ENCODE results near the gene GALP. TPM values are rescaled to one million over a fixed set of nuclear protein-coding genes. Genes with fewer than 3 reads are reported as not detected.
"Not testable (repeated sequence)": the region's sequence is repeated elsewhere in the genome, so short reads cannot be mapped to it uniquely, and the experiment has no call there.

The GALP gene
- total and polyA plus RNA-seq, 2 donors = not detected

GRCh38 chr19:56155124-56155687 lies 20.6 kb upstream of the GALP start:
- WGBS = 72% methylated on average over 17 of the region's 17 CpGs

GRCh38 chr19:56156768-56157167 lies 19.0 kb upstream of the GALP start:
- no peak for DNase-seq (ENCODE audit: extremely low spot score)
- H3K36me3 ChIP-seq (ENCODE audit: insufficient read depth) = peaks cover 10% of the 10 kb centered on the region
- H3K4me3 ChIP-seq (ENCODE audit: low read depth, low read length) = no peak overlapping the region
- WGBS = 81% methylated on average over 11 of the region's 11 CpGs
- no peaks in the 10 kb centered on the region for H3K4me1 ChIP-seq (ENCODE audit: insufficient read depth)
- no peak overlapping the region for H3K27ac ChIP-seq (ENCODE audit: low read depth)

More at GRCh38 chr19:56155124-56155687, 20.6 kb upstream of the GALP start:
- peaks cover 10% of the 10 kb centered on the region for H3K36me3 ChIP-seq (ENCODE audit: insufficient read depth)
- no peak overlapping the region for H3K27ac ChIP-seq (ENCODE audit: low read depth)
- H3K4me3 ChIP-seq (ENCODE audit: low read depth, low read length) = no peak overlapping the region
- DNase-seq (ENCODE audit: extremely low spot score) = no peak
- H3K4me1 ChIP-seq (ENCODE audit: insufficient read depth) = no peaks in the 10 kb centered on the region

GRCh38 chr19:56158170-56158757 lies 17.5 kb upstream of the GALP start:
- no peak for DNase-seq (ENCODE audit: extremely low spot score)
- no peak overlapping the region for H3K4me3 ChIP-seq (ENCODE audit: low read depth, low read length)
- WGBS = 94% methylated on average over 16 of the region's 16 CpGs
- no peaks in the 10 kb centered on the region for H3K4me1 ChIP-seq (ENCODE audit: insufficient read depth)
- peaks cover 10% of the 10 kb centered on the region for H3K36me3 ChIP-seq (ENCODE audit: insufficient read depth)
- no peak overlapping the region for H3K27ac ChIP-seq (ENCODE audit: low read depth)

- H3K4me1 ChIP-seq (ENCODE audit: insufficient read depth) = no peaks in the 10 kb centered on the region
- H3K27ac ChIP-seq (ENCODE audit: low read depth) = no peak overlapping the region
- peaks cover 10% of the 10 kb centered on the region for H3K36me3 ChIP-seq (ENCODE audit: insufficient read depth)
- 95% methylated on average over 9 of the region's 9 CpGs for WGBS
- H3K4me3 ChIP-seq (ENCODE audit: low read depth, low read length) = no peak overlapping the region
- DNase-seq (ENCODE audit: extremely low spot score) = no peak
These were observed 16.7 kb upstream of the GALP start for GRCh38 chr19:56159009-56159559.

- Histone ChIP-seq H3K27ac (ENCODE audit: low read depth) (no peak overlapping the region), H3K4me3 (ENCODE audit: low read depth, low read length) (no peak overlapping the region), H3K36me3 (ENCODE audit: insufficient read depth) (peaks cover 10% of the 10 kb centered on the region), H3K4me1 (ENCODE audit: insufficient read depth) (no peaks in the 10 kb centered on the region)
- no peak for DNase-seq (ENCODE audit: extremely low spot score)
- WGBS = 97% methylated on average over 69 of the region's 69 CpGs
These were observed 16.1 kb upstream of the GALP start for GRCh38 chr19:56159622-56160271.

GRCh38 chr19:56161534-56161933 lies 14.3 kb upstream of the GALP start:
- 93% methylated on average over 11 of the region's 11 CpGs for WGBS
- no peak for DNase-seq (ENCODE audit: extremely low spot score)
- no peak overlapping the region for H3K27ac ChIP-seq (ENCODE audit: low read depth)
- no peaks in the 10 kb centered on the region for H3K4me1 ChIP-seq (ENCODE audit: insufficient read depth)
- peaks cover 10% of the 10 kb centered on the region for H3K36me3 ChIP-seq (ENCODE audit: insufficient read depth)
- H3K4me3 ChIP-seq (ENCODE audit: low read depth, low read length) = no peak overlapping the region

GRCh38 chr19:56162258-56162657 lies 13.6 kb upstream of the GALP start:
- H3K4me3 ChIP-seq (ENCODE audit: low read depth, low read length) = no peak overlapping the region
- WGBS = 62% methylated on average over 9 of the region's 9 CpGs
- H3K27ac ChIP-seq (ENCODE audit: low read depth) = no peak overlapping the region
- H3K36me3 ChIP-seq (ENCODE audit: insufficient read depth) = peaks cover 10% of the 10 kb centered on the region
- DNase-seq (ENCODE audit: extremely low spot score) = no peak
- H3K4me1 ChIP-seq (ENCODE audit: insufficient read depth) = no peaks in the 10 kb centered on the region

GRCh38 chr19:56163097-56163496 lies 12.7 kb upstream of the GALP start:
- no peak overlapping the region for H3K27ac ChIP-seq (ENCODE audit: low read depth)
- no peak overlapping the region for H3K4me3 ChIP-seq (ENCODE audit: low read depth, low read length)
- peaks cover 9% of the 10 kb centered on the region for H3K36me3 ChIP-seq (ENCODE audit: insufficient read depth)
- H3K4me1 ChIP-seq (ENCODE audit: insufficient read depth) = no peaks in the 10 kb centered on the region
- 87% methylated on average over 13 of the region's 13 CpGs for whole genome bisulfite sequencing
- no peak for DNase-seq (ENCODE audit: extremely low spot score)

- H3K27ac ChIP-seq (ENCODE audit: low read depth) = no peak overlapping the region
- no peak for DNase-seq (ENCODE audit: extremely low spot score)
- H3K36me3 ChIP-seq (ENCODE audit: insufficient read depth) = no peaks in the 10 kb centered on the region
- 40% methylated on average over 7 of the region's 7 CpGs for WGBS
- no peak overlapping the region for H3K4me3 ChIP-seq (ENCODE audit: low read depth, low read length)
- H3K4me1 ChIP-seq (ENCODE audit: insufficient read depth) = no peaks in the 10 kb centered on the region
These were observed 8.7 kb upstream of the GALP start for GRCh38 chr19:56167064-56167578.

- H3K4me3 ChIP-seq (ENCODE audit: low read depth, low read length) = no peak overlapping the region
- no peaks in the 10 kb centered on the region for H3K4me1 ChIP-seq (ENCODE audit: insufficient read depth)
- no peaks in the 10 kb centered on the region for H3K36me3 ChIP-seq (ENCODE audit: insufficient read depth)
- 73% methylated on average over 14 of the region's 14 CpGs for WGBS
- DNase-seq (ENCODE audit: extremely low spot score) = no peak
- H3K27ac ChIP-seq (ENCODE audit: low read depth) = no peak overlapping the region
These were observed 5.5 kb upstream of the GALP start for GRCh38 chr19:56170261-56170660.

- H3K27ac ChIP-seq (ENCODE audit: low read depth) = no peak overlapping the region
- DNase-seq (ENCODE audit: extremely low spot score) = no peak
- H3K4me3 ChIP-seq (ENCODE audit: low read depth, low read length) = no peak overlapping the region
- WGBS = 8% methylated on average over 9 of the region's 9 CpGs
- H3K4me1 ChIP-seq (ENCODE audit: insufficient read depth) = no peaks in the 10 kb centered on the region
- H3K36me3 ChIP-seq (ENCODE audit: insufficient read depth) = no peaks in the 10 kb centered on the region
These were observed 1.7 kb upstream of the GALP start for GRCh38 chr19:56174086-56174485.

- H3K36me3 ChIP-seq (ENCODE audit: insufficient read depth) = no peaks in the 10 kb centered on the region
- H3K4me1 ChIP-seq (ENCODE audit: insufficient read depth) = no peaks in the 10 kb centered on the region
- WGBS = 49% methylated on average over 11 of the region's 11 CpGs
These were observed 1.3 kb upstream of the GALP start for GRCh38 chr19:56174550-56174949.

GRCh38 chr19:56176310-56176709 lies 502 bp downstream of the GALP start:
- H3K27ac ChIP-seq (ENCODE audit: low read depth); DNase-seq (ENCODE audit: extremely low spot score); H3K36me3 ChIP-seq (ENCODE audit: insufficient read depth); H3K4me1 ChIP-seq (ENCODE audit: insufficient read depth); H3K4me3 ChIP-seq (ENCODE audit: low read depth, low read length): not testable (repeated sequence)
- 70% methylated on average over 11 of the region's 11 CpGs for WGBS

More at GRCh38 chr19:56174550-56174949, 1.3 kb upstream of the GALP start:
- no peak for DNase-seq (ENCODE audit: extremely low spot score)
- Histone ChIP-seq H3K4me3 (ENCODE audit: low read depth, low read length) (no peak overlapping the region), H3K27ac (ENCODE audit: low read depth) (no peak overlapping the region)

- WGBS = 70% methylated on average over 18 of the region's 18 CpGs
- Histone ChIP-seq H3K27ac (ENCODE audit: low read depth) (no peak overlapping the region), H3K4me1 (ENCODE audit: insufficient read depth) (no peaks in the 10 kb centered on the region), H3K4me3 (ENCODE audit: low read depth, low read length) (no peak overlapping the region), H3K36me3 (ENCODE audit: insufficient read depth) (no peaks in the 10 kb centered on the region)
- DNase-seq (ENCODE audit: extremely low spot score) = no peak
These were observed 1.1 kb downstream of the GALP start for GRCh38 chr19:56176881-56177280.
